PC-9 (cell line): ENCODE measurements around the gene TNIP3. TPM values are rescaled to one million over a fixed set of nuclear protein-coding genes. Genes with fewer than 3 reads are reported as not detected.
A peak's percentile ranks its signal among the peaks of the same experiment; 100 is the strongest.

Source experiments
- BruUV-seq: library from RNA; stranded (reverse); fragments of 400-500 nt; replicated peaks from 2 replicates; lab custom pipeline; 2021; lab: Mats Ljungman, UMichigan
- CTCF ChIA-PET: fragments of 300-600 bp; sonication (Branson Sonifier 250); formaldehyde crosslinking; loops from one replicate; lab custom pipeline; 2022; ENCODE audit warnings: antibody characterized with exemption; lab: Charles Lee
- POLR2A ChIA-PET: fragments of 300-600 bp; sonication (Branson Sonifier 250); formaldehyde crosslinking; loops from one replicate; lab custom pipeline; 2022; ENCODE audit warnings: antibody characterized with exemption; ENCODE audit not compliant: unreplicated experiment; lab: Charles Lee
- DNase-seq, 2 experiments: peaks; one replicate each; pipeline versions ENCODE4 v3.0.0 to v3.0.0-alpha.2; 2015 to 2022; ENCODE audit warnings: mixed read lengths in 1 of 2
- H2AFZ ChIP-seq: fragments of 200-600 bp; sonication (generic); 2 replicates; pipeline ENCODE4 v1.8.1; 2017; ENCODE audit warnings: antibody characterized with exemption
- H3F3A ChIP-seq: fragments of 200-600 bp; sonication (generic); 2 replicates; pipeline ENCODE4 v1.8.1; 2017; ENCODE audit warnings: antibody characterized with exemption, mild to moderate bottlenecking, low read depth; ENCODE audit not compliant: insufficient read depth
- H3K27ac ChIP-seq: fragments of 200-600 bp; sonication (generic); 2 replicates; pipeline ENCODE4 v1.6.1; 2016; ENCODE audit warnings: mixed run types
- H3K27me3 ChIP-seq: fragments of 200-600 bp; sonication (generic); 2 replicates; pipeline ENCODE4 v1.6.1; 2016; ENCODE audit warnings: low read depth, mixed run types; ENCODE audit not compliant: insufficient read depth
- H3K36me3 ChIP-seq: fragments of 200-600 bp; sonication (generic); 2 replicates; pipeline ENCODE4 v1.6.1; 2016; ENCODE audit warnings: low read depth, mixed run types
- H3K4me1 ChIP-seq: fragments of 200-600 bp; sonication (generic); replicated peaks from 2 replicates; pipeline ENCODE4 v1.6.1; 2016; ENCODE audit warnings: mixed run types; ENCODE audit not compliant: insufficient read depth
- H3K4me2 ChIP-seq: fragments of 200-600 bp; sonication (generic); 2 replicates; pipeline ENCODE4 v1.6.1; 2017; ENCODE audit warnings: mixed run types
- H3K4me3 ChIP-seq: fragments of 200-600 bp; sonication (generic); 2 replicates; pipeline ENCODE4 v1.6.1; 2016; ENCODE audit warnings: mixed run types
- H3K79me2 ChIP-seq: fragments of 200-600 bp; sonication (generic); 2 replicates; pipeline ENCODE4 v1.6.1; 2017; ENCODE audit warnings: low read depth, mixed run types
- H3K9me2 ChIP-seq: fragments of 200-600 bp; sonication (generic); 2 replicates; pipeline ENCODE4 v1.8.1; 2017; ENCODE audit warnings: mild to moderate bottlenecking; ENCODE audit not compliant: insufficient read depth
- H3K9me3 ChIP-seq: fragments of 200-600 bp; sonication (generic); 2 replicates; pipeline ENCODE4 v1.8.1; 2016; ENCODE audit warnings: low read depth; ENCODE audit not compliant: insufficient read depth
- H4K20me1 ChIP-seq: fragments of 200-600 bp; sonication (generic); 2 replicates; pipeline ENCODE4 v1.8.1; 2017; ENCODE audit not compliant: insufficient read depth
- CTCF ChIP-seq: fragments of 200-600 bp; sonication (generic); conservative IDR thresholded peaks from 2 replicates; pipeline ENCODE4 v1.6.1; 2017; ENCODE audit warnings: mixed run types, antibody characterized with exemption, mild to moderate bottlenecking, moderate library complexity
- EZH2 ChIP-seq: fragments of 200-600 bp; sonication (generic); IDR thresholded peaks from 2 replicates; pipeline ENCODE4 v1.8.0; 2017; ENCODE audit warnings: antibody characterized with exemption, low read depth
- intact Hi-C: fragments of 100-400 bp; cut with micrococcal nuclease; formaldehyde crosslinking; loops from one replicate; pipeline ENCODE4 v1.10.0; 2022; ENCODE audit not compliant: unreplicated experiment
- total RNA-seq: library from RNA; stranded (reverse); gene quantifications from 2 replicates; pipeline ENCODE4 v1.2.3, GENCODE V29; 2021

Gene TNIP3
- total RNA-seq, 1 experiment from 2014 or later, result 1.2 TPM

- Histone ChIP-seq H3K27me3 (no peaks in the 10 kb centered on the region), H3K36me3 (no peaks in the 10 kb centered on the region), H3K27ac (no peak overlapping the region), H2AFZ (no peak overlapping the region), H3K4me2 (no peak overlapping the region), H3K9me2 (0 out of 2 replicates have a peak, but pooled peaks cover 4% of the 10 kb centered on the region), H3K4me3 (no peak overlapping the region), H4K20me1 (no peaks in the 10 kb centered on the region), H3F3A (no peaks in the 10 kb centered on the region), H3K9me3 (no peaks in the 10 kb centered on the region), H3K79me2 (no peaks in the 10 kb centered on the region), H3K4me1 (no peaks in the 10 kb centered on the region)
- CTCF ChIA-PET, result interaction anchor here (0.6 to 1.7 kb wide), 5 partner anchors 34 to 545 kb away, joined by 3 to 8 read pairs (median 3); no protein-coding TSS in a partner anchor
- BruUV-seq, result no TSS peak
- POLR2A ChIA-PET, result interaction anchor here (0.7 kb wide), 1 partner anchor 60 kb away, joined by 3 read pairs; no protein-coding TSS in a partner anchor
- DNase-seq, result no peak
- intact Hi-C loops, result loop anchor here (1.0 to 5.0 kb wide), 5 partner anchors 60 to 544 kb away; no protein-coding TSS in a partner anchor
- TF ChIP-seq EZH2 (no peak), CTCF (peak; percentile 88)
Observed at GRCh38 chr4:121192480-121192879, 28.4 kb upstream of the TNIP3 start.

DNA sequence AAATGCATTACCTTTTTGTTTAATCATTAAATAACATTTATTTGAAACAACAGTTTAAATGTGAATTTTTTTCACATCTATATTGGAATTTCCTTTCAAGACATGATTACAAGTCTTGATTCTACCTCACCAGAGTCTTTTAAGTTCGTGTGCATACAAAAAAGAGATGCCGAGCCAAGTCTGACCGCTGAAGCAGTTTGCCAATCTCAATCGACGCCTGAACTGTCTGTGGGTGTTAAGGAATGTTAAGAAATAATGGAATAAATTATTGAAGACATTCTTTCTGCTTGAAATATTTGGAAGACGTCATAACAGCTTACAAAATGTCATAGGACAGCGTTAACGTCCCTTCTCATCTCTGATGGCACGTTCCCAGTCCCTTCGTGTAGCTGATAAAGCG, 27.9 kb upstream of the TNIP3 start:
- no peak for TF ChIP-seq CTCF
- no peak for TF ChIP-seq EZH2
- Histone ChIP-seq H3K27ac (no peak overlapping the region), H3F3A (no peaks in the 10 kb centered on the region), H3K4me1 (no peaks in the 10 kb centered on the region), H3K9me2 (0 out of 2 replicates have a peak, but pooled peaks cover 4% of the 10 kb centered on the region), H3K27me3 (no peaks in the 10 kb centered on the region), H3K4me3 (no peak overlapping the region), H3K36me3 (no peaks in the 10 kb centered on the region), H3K4me2 (no peak overlapping the region), H3K9me3 (no peaks in the 10 kb centered on the region), H3K79me2 (no peaks in the 10 kb centered on the region), H4K20me1 (no peaks in the 10 kb centered on the region), H2AFZ (no peak overlapping the region)
- BruUV-seq, result no TSS peak
- CTCF ChIA-PET, result interaction anchor here (0.6 to 1.7 kb wide), 5 partner anchors 33 to 545 kb away, joined by 3 to 8 read pairs (median 3); no protein-coding TSS in a partner anchor
- intact Hi-C loops, result loop anchor here (1.0 to 5.0 kb wide), 5 partner anchors 60 to 545 kb away; no protein-coding TSS in a partner anchor
- no peak for DNase-seq
- POLR2A ChIA-PET, result interaction anchor here (0.7 kb wide), 1 partner anchor 60 kb away, joined by 3 read pairs; no protein-coding TSS in a partner anchor

DNA sequence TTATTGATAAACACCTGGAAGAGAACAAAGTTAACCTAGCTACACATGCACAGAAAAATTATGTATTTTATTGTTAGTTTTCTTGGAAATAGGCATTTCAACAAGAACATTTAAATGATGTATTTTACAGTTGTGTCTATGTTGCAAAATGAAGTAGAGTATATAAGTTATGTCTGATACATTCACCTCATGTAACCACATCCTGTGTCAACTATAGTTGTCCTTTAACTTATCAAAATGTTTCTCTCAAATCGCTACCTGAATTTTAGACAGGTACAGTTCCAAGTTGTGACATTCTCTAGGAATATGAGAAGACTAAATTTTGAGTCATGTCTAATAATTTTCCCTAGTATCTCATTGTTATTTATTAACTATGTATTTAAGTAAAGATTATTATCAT, 27.2 kb upstream of the TNIP3 start:
- intact Hi-C loops, result loop anchor here (5.0 kb wide), 1 partner anchor 466 kb away; no protein-coding TSS in a partner anchor
- no peaks in the 10 kb centered on the region for H3K36me3 ChIP-seq
- H4K20me1 ChIP-seq, result no peaks in the 10 kb centered on the region
- CTCF ChIA-PET, result no interaction called here
- H3K9me3 ChIP-seq, result no peaks in the 10 kb centered on the region
- no peak overlapping the region for H2AFZ ChIP-seq
- H3K4me3 ChIP-seq, result no peak overlapping the region
- H3K27me3 ChIP-seq, result no peaks in the 10 kb centered on the region
- TF ChIP-seq EZH2, result no peak
- TF ChIP-seq CTCF, result no peak
- H3K79me2 ChIP-seq, result no peaks in the 10 kb centered on the region
- no peaks in the 10 kb centered on the region for H3K4me1 ChIP-seq
- H3F3A ChIP-seq, result no peaks in the 10 kb centered on the region
- POLR2A ChIA-PET, result no interaction called here
- DNase-seq, result no peak
- no peak overlapping the region for H3K27ac ChIP-seq
- H3K9me2 ChIP-seq, result 0 out of 2 replicates have a peak, but pooled peaks cover 4% of the 10 kb centered on the region
- H3K4me2 ChIP-seq, result no peak overlapping the region
- no TSS peak for BruUV-seq
